Breast epithelium (tissue), 4 donors: ENCODE data around the gene STXBP5. TPM values are rescaled to one million over a fixed set of nuclear protein-coding genes. Genes with fewer than 3 reads are reported as not detected.
A peak's percentile ranks its signal among the peaks of the same experiment; 100 is the strongest.

Experiments
- DNase-seq, 2 donors: peaks; one replicate each; pipeline ENCODE4 v3.0.0-alpha.2; 2019; ENCODE audit warnings: low spot score in 2 of 2
- H3K27ac ChIP-seq, 2 donors: fragments of 200-600 bp; sonication (generic) in 1 of 2; one replicate each; pipeline ENCODE4 v1.5.1; 2016 to 2019; ENCODE audit warnings: mild to moderate bottlenecking in 1 of 2
- H3K27me3 ChIP-seq, 2 donors: fragments of 200-600 bp; sonication (generic) in 1 of 2; one replicate each; pipeline versions ENCODE4 v1.5.1 to v1.6.0; 2017 to 2019; ENCODE audit warnings: control low read depth in 1 of 2, mild to moderate bottlenecking in 1 of 2
- H3K36me3 ChIP-seq: fragments of 200-600 bp; one replicate; pipeline ENCODE4 v1.5.1; 2019
- H3K4me1 ChIP-seq, 2 donors: fragments of 200-600 bp; sonication (generic); one replicate each; pipeline ENCODE4 v1.5.1; 2016 to 2019; ENCODE audit warnings: control low read depth in 1 of 2
- H3K4me3 ChIP-seq, 3 donors: fragments of 200-600 bp; sonication (generic); 1 replicate in 2 of 3; 2 replicates in 1 of 3; pipeline ENCODE4 v1.5.1; 2016 to 2019; ENCODE audit warnings: mild to moderate bottlenecking in 3 of 3, moderate library complexity in 2 of 3
- H3K9me3 ChIP-seq, 2 donors: fragments of 200-600 bp; sonication (generic) in 1 of 2; one replicate each; pipeline ENCODE4 v1.5.1; 2016 to 2019; ENCODE audit warnings: control low read depth in 1 of 2
- CTCF ChIP-seq, 3 donors: fragments of 450-650 bp; IDR thresholded peaks; one replicate each; pipeline ENCODE4 v1.5.1; 2016 to 2017; ENCODE audit warnings: antibody characterized with exemption in 3 of 3, mild to moderate bottlenecking in 3 of 3, moderate library complexity in 3 of 3
- POLR2A ChIP-seq: fragments of 450-650 bp; IDR thresholded peaks from one replicate; pipeline ENCODE4 v1.6.1; 2016; ENCODE audit warnings: antibody characterized with exemption, mild to moderate bottlenecking, moderate library complexity
- POLR2AphosphoS5 ChIP-seq, 3 donors: sonication (generic); formaldehyde crosslinking; IDR thresholded peaks; one replicate each; pipeline ENCODE4 v1.6.1; 2017; ENCODE audit warnings: antibody characterized with exemption in 3 of 3
- intact Hi-C: fragments of 100-400 bp; cut with DNase I; formaldehyde crosslinking; loops from one replicate; pipeline ENCODE4 v1.15.1; 2023; ENCODE audit warnings: low total_unique reads
- total RNA-seq, 3 donors: library from RNA; depleted of rRNA; stranded (reverse); fragments of >200 nt; gene quantifications; one replicate each; pipeline ENCODE4 v1.1.0, GENCODE V29; 2016

Gene STXBP5
- total RNA-seq, 3 donors from 2014 or later: 21.3 to 43.6 (median 26.9) TPM

- peaks cover 7% of the 10 kb centered on the region for H3K36me3 ChIP-seq
- H3K27me3 ChIP-seq: no peaks in the 10 kb centered on the region
Observed at GRCh38 chr6:147381712-147382111, 177.5 kb downstream of the STXBP5 start.

GRCh38 chr6:147382945-147383554 is 178.8 kb downstream of the STXBP5 start:
- Histone ChIP-seq H3K27me3 (no peaks in the 10 kb centered on the region), H3K27ac (no peak overlapping the region), H3K36me3 (peaks cover 7% of the 10 kb centered on the region), H3K4me3 (no peak overlapping the region), H3K4me1 (no peaks in the 10 kb centered on the region), H3K9me3 (peaks cover 0 to 9% of the 10 kb centered on the region in 2 donors)
- intact Hi-C loops: no loop called here
- no peak for DNase-seq
- TF ChIP-seq POLR2AphosphoS5 (IDR thresholded peaks at IDR 0.05) (no peak), CTCF (IDR thresholded peaks at IDR 0.05) (peak in 2 of 3 donors; percentile 23 to 35), POLR2A (no peak)

More at GRCh38 chr6:147381712-147382111, 177.5 kb downstream of the STXBP5 start:
- peaks cover 0 to 9% of the 10 kb centered on the region in 2 donors for H3K9me3 ChIP-seq
- no peak for DNase-seq
- intact Hi-C loops: no loop called here
- H3K4me1 ChIP-seq: no peaks in the 10 kb centered on the region
- H3K27ac ChIP-seq: no peak overlapping the region
- H3K4me3 ChIP-seq: no peak overlapping the region
- no peak for TF ChIP-seq POLR2A
- no peak for TF ChIP-seq POLR2AphosphoS5 (IDR thresholded peaks at IDR 0.05)
- no peak for TF ChIP-seq CTCF (IDR thresholded peaks at IDR 0.05)

GRCh38 chr6:147384029-147384428 is 179.8 kb downstream of the STXBP5 start:
- intact Hi-C loops: no loop called here
- no peaks in the 10 kb centered on the region for H3K4me1 ChIP-seq
- no peak for DNase-seq
- H3K27ac ChIP-seq: no peak overlapping the region
- H3K27me3 ChIP-seq: no peaks in the 10 kb centered on the region
- TF ChIP-seq POLR2A (no peak), CTCF (IDR thresholded peaks at IDR 0.05) (no peak), POLR2AphosphoS5 (IDR thresholded peaks at IDR 0.05) (no peak)
- peaks cover 7% of the 10 kb centered on the region for H3K36me3 ChIP-seq
- H3K9me3 ChIP-seq: peaks cover 0 to 5% of the 10 kb centered on the region in 2 donors
- no peak overlapping the region for H3K4me3 ChIP-seq

- H3K27me3 ChIP-seq: no peaks in the 10 kb centered on the region
- DNase-seq: no peak
- H3K27ac ChIP-seq: no peak overlapping the region
- intact Hi-C loops: no loop called here
- H3K9me3 ChIP-seq: no peaks in the 10 kb centered on the region
- no peak overlapping the region for H3K4me3 ChIP-seq
- peaks cover 7% of the 10 kb centered on the region for H3K36me3 ChIP-seq
- TF ChIP-seq POLR2A: no peak
- H3K4me1 ChIP-seq: no peaks in the 10 kb centered on the region
Observed at GRCh38 chr6:147384737-147385710, 180.8 kb downstream of the STXBP5 start.

GRCh38 chr6:147389463-147389862 is 185.2 kb downstream of the STXBP5 start:
- Histone ChIP-seq H3K36me3 (peaks cover 7% of the 10 kb centered on the region), H3K4me3 (no peak overlapping the region), H3K4me1 (no peaks in the 10 kb centered on the region), H3K9me3 (no peaks in the 10 kb centered on the region), H3K27ac (no peak overlapping the region), H3K27me3 (no peaks in the 10 kb centered on the region)
- TF ChIP-seq POLR2A (no peak), CTCF (IDR thresholded peaks at IDR 0.05) (no peak), POLR2AphosphoS5 (IDR thresholded peaks at IDR 0.05) (no peak)
- DNase-seq: no peak
- intact Hi-C loops: no loop called here
